GM18870 (cell line): ENCODE results near the gene ATF6.

ENCODE experiments used
- ATAC-seq: cut with Tn5 transposase; IDR thresholded peaks from one replicate; pipeline ENCODE4 v1.9.1; 2021; ENCODE audit warnings: moderate library complexity; ENCODE audit not compliant: unreplicated experiment

The ATF6 gene

GRCh38 chr1:161956930-161957329 is 190.8 kb downstream of the ATF6 start:
- ATAC-seq: no peak

- no peak for ATAC-seq
Measured at GRCh38 chr1:161958425-161958824, 192.3 kb downstream of the ATF6 start.

GRCh38 chr1:161962091-161962887 is 196.2 kb downstream of the ATF6 start:
- ATAC-seq: peak; percentile 84

GRCh38 chr1:161966067-161966466 is 199.9 kb downstream of the ATF6 start:
- ATAC-seq: no peak

GRCh38 chr1:161970036-161970435 is 203.9 kb downstream of the ATF6 start:
- no peak for ATAC-seq

GRCh38 chr1:161970633-161971032 is 204.5 kb downstream of the ATF6 start:
- no peak for ATAC-seq

- no peak for ATAC-seq
Measured at GRCh38 chr1:161972828-161973227, 206.7 kb downstream of the ATF6 start.

- ATAC-seq: no peak
Measured at GRCh38 chr1:161973924-161974845, 208.1 kb downstream of the ATF6 start.

- no peak for ATAC-seq
Measured at GRCh38 chr1:161978011-161978790, 212.1 kb downstream of the ATF6 start.

GRCh38 chr1:161981126-161981525 is 215.0 kb downstream of the ATF6 start:
- ATAC-seq: no peak

- ATAC-seq: no peak
Measured at GRCh38 chr1:161981735-161982506, 215.8 kb downstream of the ATF6 start.

- no peak for ATAC-seq
Measured at GRCh38 chr1:161982507-161982895, 216.4 kb downstream of the ATF6 start.

GRCh38 chr1:161982917-161983316 is 216.8 kb downstream of the ATF6 start:
- ATAC-seq: no peak

- no peak for ATAC-seq
Measured at GRCh38 chr1:161983725-161984124, 217.6 kb downstream of the ATF6 start.

- no peak for ATAC-seq
Measured at GRCh38 chr1:161985301-161985822, 219.2 kb downstream of the ATF6 start.

- no peak for ATAC-seq
Measured at GRCh38 chr1:161986328-161986727, 220.2 kb downstream of the ATF6 start.

GRCh38 chr1:161987303-161987702 is 221.2 kb downstream of the ATF6 start:
- no peak for ATAC-seq

GRCh38 chr1:161987872-161988271 is 221.8 kb downstream of the ATF6 start:
- no peak for ATAC-seq

GRCh38 chr1:161988413-161988812 is 222.3 kb downstream of the ATF6 start:
- no peak for ATAC-seq

- ATAC-seq: no peak
Measured at GRCh38 chr1:161989108-161989507, 223.0 kb downstream of the ATF6 start.
